Activated gamma-delta T cell (primary cell): ENCODE results near the gene SLC37A2.

Experiments
- DNase-seq: peaks from one replicate; lab custom pipeline; 2025; lab: John Stamatoyannopoulos, UW

The SLC37A2 gene

GRCh38 chr11:125070699-125071254, 7.7 kb downstream of the SLC37A2 start:
- DNase-seq, result no peak

- DNase-seq, result no peak
These were observed 8.3 kb downstream of the SLC37A2 start for GRCh38 chr11:125071435-125071834.

- DNase-seq, result no peak
These were observed 8.7 kb downstream of the SLC37A2 start for GRCh38 chr11:125071846-125072217.

GRCh38 chr11:125072218-125072960, 9.3 kb downstream of the SLC37A2 start:
- DNase-seq, result no peak

GRCh38 chr11:125072961-125073590, 10.0 kb downstream of the SLC37A2 start:
- DNase-seq, result no peak

GRCh38 chr11:125073616-125074483, 10.7 kb downstream of the SLC37A2 start:
- no peak for DNase-seq

- DNase-seq, result no peak
These were observed 11.6 kb downstream of the SLC37A2 start for GRCh38 chr11:125074511-125075241.

- DNase-seq, result no peak
These were observed 12.1 kb downstream of the SLC37A2 start for GRCh38 chr11:125075242-125075625.

- DNase-seq, result no peak
These were observed 12.8 kb downstream of the SLC37A2 start for GRCh38 chr11:125075900-125076317.

GRCh38 chr11:125076378-125076945, 13.4 kb downstream of the SLC37A2 start:
- no peak for DNase-seq

- no peak for DNase-seq
These were observed 14.9 kb downstream of the SLC37A2 start for GRCh38 chr11:125078016-125078415.

- DNase-seq, result no peak
These were observed 15.5 kb downstream of the SLC37A2 start for GRCh38 chr11:125078516-125079140.

- no peak for DNase-seq
These were observed 16.2 kb downstream of the SLC37A2 start for GRCh38 chr11:125079151-125079877.

- no peak for DNase-seq
These were observed 16.9 kb downstream of the SLC37A2 start for GRCh38 chr11:125079878-125080530.

- no peak for DNase-seq
These were observed 17.4 kb downstream of the SLC37A2 start for GRCh38 chr11:125080531-125080911.

- no peak for DNase-seq
These were observed 18.1 kb downstream of the SLC37A2 start for GRCh38 chr11:125081098-125081798.

- no peak for DNase-seq
These were observed 18.9 kb downstream of the SLC37A2 start for GRCh38 chr11:125082040-125082439.

- DNase-seq, result no peak
These were observed 19.7 kb downstream of the SLC37A2 start for GRCh38 chr11:125082611-125083311.
